ENCODE data around the gene ACVR2B.

The ACVR2B gene

GRCh38 chr3:38536671-38537070 is 83.0 kb downstream of the ACVR2B start:
- no peak for DNase-seq (ENCODE audit: low spot score)
- TF ChIP-seq, protein P1, sequence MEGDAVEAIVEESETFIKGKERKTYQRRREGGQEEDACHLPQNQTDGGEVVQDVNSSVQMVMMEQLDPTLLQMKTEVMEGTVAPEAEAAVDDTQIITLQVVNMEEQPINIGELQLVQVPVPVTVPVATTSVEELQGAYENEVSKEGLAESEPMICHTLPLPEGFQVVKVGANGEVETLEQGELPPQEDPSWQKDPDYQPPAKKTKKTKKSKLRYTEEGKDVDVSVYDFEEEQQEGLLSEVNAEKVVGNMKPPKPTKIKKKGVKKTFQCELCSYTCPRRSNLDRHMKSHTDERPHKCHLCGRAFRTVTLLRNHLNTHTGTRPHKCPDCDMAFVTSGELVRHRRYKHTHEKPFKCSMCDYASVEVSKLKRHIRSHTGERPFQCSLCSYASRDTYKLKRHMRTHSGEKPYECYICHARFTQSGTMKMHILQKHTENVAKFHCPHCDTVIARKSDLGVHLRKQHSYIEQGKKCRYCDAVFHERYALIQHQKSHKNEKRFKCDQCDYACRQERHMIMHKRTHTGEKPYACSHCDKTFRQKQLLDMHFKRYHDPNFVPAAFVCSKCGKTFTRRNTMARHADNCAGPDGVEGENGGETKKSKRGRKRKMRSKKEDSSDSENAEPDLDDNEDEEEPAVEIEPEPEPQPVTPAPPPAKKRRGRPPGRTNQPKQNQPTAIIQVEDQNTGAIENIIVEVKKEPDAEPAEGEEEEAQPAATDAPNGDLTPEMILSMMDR (IDR thresholded peaks at IDR 0.05; ENCODE audit: borderline replicate concordance, control extremely low read depth, extremely low read depth, insufficient read depth, missing control alignments), result no peak
- in situ Hi-C loops (cut with MboI; ENCODE audit: low sequenced_read_pairs, unreplicated experiment), result no loop called here

GRCh38 chr3:38538773-38539353 is 85.2 kb downstream of the ACVR2B start:
- no peak for DNase-seq (ENCODE audit: low spot score)
- in situ Hi-C loops (cut with MboI; ENCODE audit: low sequenced_read_pairs, unreplicated experiment), result no loop called here
- TF ChIP-seq, protein P1 (IDR thresholded peaks at IDR 0.05; ENCODE audit: borderline replicate concordance, control extremely low read depth, extremely low read depth, insufficient read depth, missing control alignments), result no peak

DNA sequence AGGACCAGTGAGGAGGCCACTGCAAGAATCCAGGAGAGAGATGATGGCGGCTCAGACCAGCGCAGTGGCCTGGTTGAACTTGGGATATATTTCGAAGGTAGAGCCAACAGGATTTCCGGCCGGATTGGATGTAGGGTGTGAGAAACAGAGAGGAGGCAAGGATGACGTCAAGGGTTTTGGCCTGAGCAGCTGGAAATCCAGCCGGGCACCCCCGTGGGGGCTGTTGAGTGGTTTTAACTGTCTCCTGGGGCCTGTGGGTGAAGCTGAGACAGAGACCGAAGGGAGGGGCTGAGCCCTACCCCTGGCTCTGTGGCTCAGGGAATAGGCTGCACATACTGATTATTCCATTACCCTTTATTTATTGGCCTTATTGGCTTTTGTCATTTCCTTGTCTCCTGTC is 88.1 kb downstream of the ACVR2B start:
- in situ Hi-C loops (cut with MboI; ENCODE audit: low sequenced_read_pairs, unreplicated experiment), result no loop called here
- TF ChIP-seq, protein P1 (IDR thresholded peaks at IDR 0.05; ENCODE audit: borderline replicate concordance, control extremely low read depth, extremely low read depth, insufficient read depth, missing control alignments), result no peak
- no peak for DNase-seq (ENCODE audit: low spot score)
